HL-60 (cell line): ENCODE data around the gene ECHDC3.
A peak's percentile ranks its signal among the peaks of the same experiment; 100 is the strongest.

ENCODE experiments used
- DNase-seq, 2 experiments: peaks; one replicate each; pipeline ENCODE4 v3.0.0-alpha.2; 2010 to 2020; ENCODE audit warnings: low read depth in 1 of 2, low spot score in 1 of 2
- H3K27ac ChIP-seq: fragments of 250-450 bp; sonication (Bioruptor Pico); replicated peaks from 2 replicates; pipeline ENCODE4 v1.5.1; 2020; ENCODE audit warnings: mild to moderate bottlenecking, moderate library complexity
- H3K27me3 ChIP-seq: fragments of 250-450 bp; sonication (Bioruptor Pico); 2 replicates; pipeline ENCODE4 v1.5.1; 2021; ENCODE audit warnings: mild to moderate bottlenecking, moderate library complexity; ENCODE audit not compliant: insufficient read depth, poor library complexity, severe bottlenecking
- H3K4me3 ChIP-seq: replicated peaks from 2 replicates; pipeline ENCODE4 v1.5.1; 2011; ENCODE audit warnings: mild to moderate bottlenecking, control low read depth, low read length; ENCODE audit not compliant: insufficient read depth
- GABPA ChIP-seq: IDR thresholded peaks from 2 replicates; pipeline ENCODE4 v1.6.1; 2012; ENCODE audit warnings: low read depth
- POLR2AphosphoS5 ChIP-seq: IDR thresholded peaks from 2 replicates; pipeline ENCODE4 v1.6.1; 2012; ENCODE audit warnings: low read depth
- SPI1 ChIP-seq: IDR thresholded peaks from 2 replicates; pipeline ENCODE4 v1.6.1; 2012; ENCODE audit warnings: low read depth, mild to moderate bottlenecking, borderline replicate concordance
- TF ChIP-seq, protein P1 (sequence below): IDR thresholded peaks from one replicate; pipeline ENCODE4 v1.5.1; 2011; ENCODE audit warnings: low read length, control low read depth, inconsistent platforms; ENCODE audit not compliant: insufficient read depth
- TF ChIP-seq, protein P2 (sequence below): IDR thresholded peaks from 2 replicates; pipeline ENCODE4 v1.6.1; 2012; ENCODE audit warnings: low read depth; ENCODE audit not compliant: insufficient replicate concordance

The ECHDC3 gene

DNA sequence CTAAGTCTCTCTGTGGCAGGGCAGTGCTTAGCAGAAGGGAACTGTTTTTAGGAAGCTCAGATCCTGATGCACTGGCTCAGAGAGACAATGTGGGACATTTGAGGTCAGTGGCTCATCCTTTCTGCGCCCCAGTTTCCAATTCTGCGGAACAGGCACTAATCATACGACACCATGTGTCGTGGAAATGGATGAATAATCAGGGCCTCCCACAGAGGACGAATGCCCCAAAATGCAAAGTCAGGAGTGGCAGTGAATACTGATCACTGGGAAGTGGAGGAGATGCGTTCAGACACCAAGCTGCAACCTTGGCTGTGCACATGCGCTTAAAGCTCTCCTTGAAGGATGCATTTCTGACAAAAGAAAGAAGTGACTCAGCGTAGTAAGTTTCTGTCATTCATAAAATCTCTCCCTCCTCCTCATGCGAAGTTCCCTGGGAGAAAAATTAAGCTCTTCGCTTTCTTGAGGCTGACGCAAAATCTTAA, 21.9 kb upstream of the ECHDC3 start:
- DNase-seq = peak in 1 of 2 experiments; percentile 30
- H3K27ac ChIP-seq = no peak overlapping the region

DNA sequence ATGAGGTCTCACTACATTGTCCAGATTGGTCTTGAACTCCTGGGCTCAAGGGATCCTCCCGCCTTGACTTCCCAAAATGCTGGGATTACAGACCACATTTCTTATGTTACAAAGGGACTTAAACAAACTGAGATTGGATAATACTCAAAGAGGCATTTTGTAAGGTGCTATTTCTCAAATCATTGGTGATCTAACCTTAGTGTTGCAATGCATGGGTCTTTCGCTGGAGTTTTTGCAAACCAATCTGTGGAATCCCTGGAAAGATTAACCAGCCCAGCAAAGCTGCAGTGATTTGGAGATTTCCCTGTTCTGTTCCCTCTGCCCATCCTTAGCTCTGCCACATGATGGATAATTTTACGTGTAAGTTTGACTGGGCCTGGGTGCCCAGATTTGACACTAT, 20.4 kb upstream of the ECHDC3 start:
- no peak overlapping the region for H3K27ac ChIP-seq
- no peak for DNase-seq
- H3K27me3 ChIP-seq = no peaks in the 10 kb centered on the region
- TF ChIP-seq POLR2AphosphoS5 = no peak
- no peak for TF ChIP-seq GABPA
- TF ChIP-seq, protein P1, sequence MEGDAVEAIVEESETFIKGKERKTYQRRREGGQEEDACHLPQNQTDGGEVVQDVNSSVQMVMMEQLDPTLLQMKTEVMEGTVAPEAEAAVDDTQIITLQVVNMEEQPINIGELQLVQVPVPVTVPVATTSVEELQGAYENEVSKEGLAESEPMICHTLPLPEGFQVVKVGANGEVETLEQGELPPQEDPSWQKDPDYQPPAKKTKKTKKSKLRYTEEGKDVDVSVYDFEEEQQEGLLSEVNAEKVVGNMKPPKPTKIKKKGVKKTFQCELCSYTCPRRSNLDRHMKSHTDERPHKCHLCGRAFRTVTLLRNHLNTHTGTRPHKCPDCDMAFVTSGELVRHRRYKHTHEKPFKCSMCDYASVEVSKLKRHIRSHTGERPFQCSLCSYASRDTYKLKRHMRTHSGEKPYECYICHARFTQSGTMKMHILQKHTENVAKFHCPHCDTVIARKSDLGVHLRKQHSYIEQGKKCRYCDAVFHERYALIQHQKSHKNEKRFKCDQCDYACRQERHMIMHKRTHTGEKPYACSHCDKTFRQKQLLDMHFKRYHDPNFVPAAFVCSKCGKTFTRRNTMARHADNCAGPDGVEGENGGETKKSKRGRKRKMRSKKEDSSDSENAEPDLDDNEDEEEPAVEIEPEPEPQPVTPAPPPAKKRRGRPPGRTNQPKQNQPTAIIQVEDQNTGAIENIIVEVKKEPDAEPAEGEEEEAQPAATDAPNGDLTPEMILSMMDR = no peak
- TF ChIP-seq, protein P2, sequence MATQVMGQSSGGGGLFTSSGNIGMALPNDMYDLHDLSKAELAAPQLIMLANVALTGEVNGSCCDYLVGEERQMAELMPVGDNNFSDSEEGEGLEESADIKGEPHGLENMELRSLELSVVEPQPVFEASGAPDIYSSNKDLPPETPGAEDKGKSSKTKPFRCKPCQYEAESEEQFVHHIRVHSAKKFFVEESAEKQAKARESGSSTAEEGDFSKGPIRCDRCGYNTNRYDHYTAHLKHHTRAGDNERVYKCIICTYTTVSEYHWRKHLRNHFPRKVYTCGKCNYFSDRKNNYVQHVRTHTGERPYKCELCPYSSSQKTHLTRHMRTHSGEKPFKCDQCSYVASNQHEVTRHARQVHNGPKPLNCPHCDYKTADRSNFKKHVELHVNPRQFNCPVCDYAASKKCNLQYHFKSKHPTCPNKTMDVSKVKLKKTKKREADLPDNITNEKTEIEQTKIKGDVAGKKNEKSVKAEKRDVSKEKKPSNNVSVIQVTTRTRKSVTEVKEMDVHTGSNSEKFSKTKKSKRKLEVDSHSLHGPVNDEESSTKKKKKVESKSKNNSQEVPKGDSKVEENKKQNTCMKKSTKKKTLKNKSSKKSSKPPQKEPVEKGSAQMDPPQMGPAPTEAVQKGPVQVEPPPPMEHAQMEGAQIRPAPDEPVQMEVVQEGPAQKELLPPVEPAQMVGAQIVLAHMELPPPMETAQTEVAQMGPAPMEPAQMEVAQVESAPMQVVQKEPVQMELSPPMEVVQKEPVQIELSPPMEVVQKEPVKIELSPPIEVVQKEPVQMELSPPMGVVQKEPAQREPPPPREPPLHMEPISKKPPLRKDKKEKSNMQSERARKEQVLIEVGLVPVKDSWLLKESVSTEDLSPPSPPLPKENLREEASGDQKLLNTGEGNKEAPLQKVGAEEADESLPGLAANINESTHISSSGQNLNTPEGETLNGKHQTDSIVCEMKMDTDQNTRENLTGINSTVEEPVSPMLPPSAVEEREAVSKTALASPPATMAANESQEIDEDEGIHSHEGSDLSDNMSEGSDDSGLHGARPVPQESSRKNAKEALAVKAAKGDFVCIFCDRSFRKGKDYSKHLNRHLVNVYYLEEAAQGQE = no peak
- TF ChIP-seq SPI1 = no peak
- no peak overlapping the region for H3K4me3 ChIP-seq

More for the DNA sequence above, 21.9 kb upstream of the ECHDC3 start:
- no peaks in the 10 kb centered on the region for H3K27me3 ChIP-seq
- TF ChIP-seq GABPA = no peak
- TF ChIP-seq SPI1 = no peak
- TF ChIP-seq, protein P2 = no peak
- no peak for TF ChIP-seq POLR2AphosphoS5
- TF ChIP-seq, protein P1 = no peak
- no peak overlapping the region for H3K4me3 ChIP-seq

DNA sequence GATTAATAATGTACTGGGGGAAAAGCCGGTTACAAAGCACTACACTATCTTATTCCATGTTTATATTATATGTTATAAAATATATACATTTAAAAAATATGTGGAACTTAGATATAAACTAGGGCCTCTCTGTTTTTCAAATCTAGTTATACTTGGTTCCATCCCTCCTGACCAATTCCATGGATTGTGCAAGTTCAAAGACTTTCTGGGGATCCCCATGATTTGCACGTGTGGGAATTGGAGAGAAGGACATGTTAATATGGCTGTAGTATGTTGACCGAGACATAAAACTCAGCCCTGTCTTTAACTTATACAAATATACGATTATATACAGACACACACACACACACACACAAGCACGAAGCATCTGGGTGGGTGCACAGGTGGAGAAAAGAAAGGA, 18.8 kb upstream of the ECHDC3 start:
- H3K4me3 ChIP-seq = no peak overlapping the region
- H3K27ac ChIP-seq = no peak overlapping the region
- DNase-seq = no peak
- H3K27me3 ChIP-seq = no peaks in the 10 kb centered on the region
- TF ChIP-seq GABPA (no peak), POLR2AphosphoS5 (no peak), SPI1 (no peak)
- TF ChIP-seq, protein P1 = no peak
- TF ChIP-seq, protein P2 = no peak
